GM12864 (cell line): ENCODE results near the gene CACNA2D1.

Experiments
- DNase-seq: peaks from one replicate; pipeline ENCODE4 v3.0.0-alpha.2; 2011; ENCODE audit warnings: low read depth
- H3K4me3 ChIP-seq: 2 replicates; pipeline ENCODE4 v1.5.1; 2011; ENCODE audit warnings: mild to moderate bottlenecking, low read depth, low read length, control low read depth
- CTCF ChIP-seq: IDR thresholded peaks from 2 replicates; pipeline ENCODE4 v1.5.1; 2011; ENCODE audit warnings: low read depth, mild to moderate bottlenecking, moderate library complexity, low read length, control low read depth, inconsistent platforms; ENCODE audit errors: missing control alignments

Gene CACNA2D1

GRCh38 chr7:82275342-82275741 is 168.2 kb downstream of the CACNA2D1 start:
- no peak for TF ChIP-seq CTCF
- no peak overlapping the region for H3K4me3 ChIP-seq
- no peak for DNase-seq

- H3K4me3 ChIP-seq = no peak overlapping the region
- TF ChIP-seq CTCF = no peak
- DNase-seq = no peak
These were observed 168.9 kb downstream of the CACNA2D1 start for GRCh38 chr7:82274681-82275080.

- TF ChIP-seq CTCF = no peak
- H3K4me3 ChIP-seq = no peak overlapping the region
- DNase-seq = no peak
These were observed 169.7 kb downstream of the CACNA2D1 start for GRCh38 chr7:82273886-82274285.

GRCh38 chr7:82270870-82271269 is 172.7 kb downstream of the CACNA2D1 start:
- H3K4me3 ChIP-seq = no peak overlapping the region
- DNase-seq = no peak
- TF ChIP-seq CTCF = no peak

GRCh38 chr7:82268632-82269031 is 174.9 kb downstream of the CACNA2D1 start:
- DNase-seq = no peak
- H3K4me3 ChIP-seq = no peak overlapping the region
- TF ChIP-seq CTCF = no peak

GRCh38 chr7:82266081-82266480 is 177.5 kb downstream of the CACNA2D1 start:
- no peak for DNase-seq
- TF ChIP-seq CTCF = no peak
- H3K4me3 ChIP-seq = no peak overlapping the region

- no peak overlapping the region for H3K4me3 ChIP-seq
- no peak for DNase-seq
- TF ChIP-seq CTCF = no peak
These were observed 178.7 kb downstream of the CACNA2D1 start for GRCh38 chr7:82264783-82265305.
